HG02885 (cell line): Measurements from ENCODE around the gene WDR17.

Source experiments
- ATAC-seq: cut with Tn5 transposase; IDR thresholded peaks from one replicate; pipeline ENCODE4 v1.9.1; 2021; ENCODE audit warnings: mild to moderate bottlenecking; ENCODE audit not compliant: unreplicated experiment, poor library complexity

WDR17 gene

GRCh38 chr4:176065435-176066291 lies at the start of gene WDR17:
Gene WDR17 (plus strand): TSS chr4:176065841. CDS start chr4:176111581, 45,740 bp downstream.
- ATAC-seq, result peak; percentile 100

- no peak for ATAC-seq
Observed at GRCh38 chr4:176016601-176017000, 49.0 kb upstream of the WDR17 start.

- no peak for ATAC-seq
Observed at GRCh38 chr4:176020481-176021085, 45.1 kb upstream of the WDR17 start.

GRCh38 chr4:176030391-176030790 lies 35.2 kb upstream of the WDR17 start:
- no peak for ATAC-seq

GRCh38 chr4:176031922-176032321 lies 33.7 kb upstream of the WDR17 start:
- ATAC-seq, result no peak

- ATAC-seq, result no peak
Observed at GRCh38 chr4:176032454-176032853, 33.2 kb upstream of the WDR17 start.

- no peak for ATAC-seq
Observed at GRCh38 chr4:176034499-176034898, 31.1 kb upstream of the WDR17 start.

GRCh38 chr4:176034936-176035335 lies 30.7 kb upstream of the WDR17 start:
- ATAC-seq, result no peak

- peak; percentile 89 for ATAC-seq
Observed at GRCh38 chr4:176036585-176037205, 28.9 kb upstream of the WDR17 start.

- no peak for ATAC-seq
Observed at GRCh38 chr4:176038789-176039188, 26.9 kb upstream of the WDR17 start.

- no peak for ATAC-seq
Observed at GRCh38 chr4:176042195-176042594, 23.4 kb upstream of the WDR17 start.

GRCh38 chr4:176043838-176044588 lies 21.6 kb upstream of the WDR17 start:
- ATAC-seq, result no peak

- no peak for ATAC-seq
Observed at GRCh38 chr4:176044589-176044951, 21.1 kb upstream of the WDR17 start.

- no peak for ATAC-seq
Observed at GRCh38 chr4:176048631-176049030, 17.0 kb upstream of the WDR17 start.

GRCh38 chr4:176052744-176053143 lies 12.9 kb upstream of the WDR17 start:
- ATAC-seq, result peak; percentile 98

GRCh38 chr4:176053785-176054184 lies 11.9 kb upstream of the WDR17 start:
- no peak for ATAC-seq

- no peak for ATAC-seq
Observed at GRCh38 chr4:176054942-176055341, 10.7 kb upstream of the WDR17 start.

- no peak for ATAC-seq
Observed at GRCh38 chr4:176063718-176064117, 1.9 kb upstream of the WDR17 start.

- no peak for ATAC-seq
Observed at GRCh38 chr4:176064539-176064938, 1.1 kb upstream of the WDR17 start.

- ATAC-seq, result no peak
Observed at GRCh38 chr4:176066757-176067156, 1.1 kb downstream of the WDR17 start.

- ATAC-seq, result no peak
Observed at GRCh38 chr4:176077561-176077960, 11.9 kb downstream of the WDR17 start.
